Karpas-422 (cell line): ENCODE measurements around the gene RPS4Y1. TPM values are rescaled to one million over a fixed set of nuclear protein-coding genes. Genes with fewer than 3 reads are reported as not detected.
"Not testable (repeated sequence)": the region's sequence is repeated elsewhere in the genome, so short reads cannot be mapped to it uniquely, and the experiment has no call there.

Experiments
- DNase-seq: peaks from one replicate; pipeline ENCODE4 v3.0.0-alpha.2; 2015
- H2AFZ ChIP-seq: fragments of 200-600 bp; sonication (generic); 2 replicates; pipeline ENCODE4 v1.6.1; 2014; ENCODE audit warnings: antibody characterized with exemption, low read length, mixed read lengths
- H3K27ac ChIP-seq: fragments of 200-600 bp; sonication (generic); 2 replicates; pipeline ENCODE4 v1.5.1; 2014; ENCODE audit warnings: mild to moderate bottlenecking, low read length, moderate library complexity
- H3K27me3 ChIP-seq: fragments of 200-600 bp; sonication (generic); 2 replicates; pipeline ENCODE4 v1.6.1; 2014; ENCODE audit warnings: low read length, mixed read lengths
- H3K36me3 ChIP-seq: fragments of 200-600 bp; sonication (generic); 2 replicates; pipeline ENCODE4 v1.6.1; 2014; ENCODE audit warnings: low read length, mixed read lengths; ENCODE audit not compliant: insufficient read depth
- H3K4me1 ChIP-seq: fragments of 200-600 bp; sonication (generic); 2 replicates; pipeline ENCODE4 v1.6.1; 2014; ENCODE audit warnings: mild to moderate bottlenecking, low read length, mixed read lengths
- H3K4me2 ChIP-seq: fragments of 200-600 bp; sonication (generic); 2 replicates; pipeline ENCODE4 v1.6.1; 2014; ENCODE audit warnings: low read length, low read depth, mild to moderate bottlenecking; ENCODE audit not compliant: poor library complexity, severe bottlenecking
- H3K4me3 ChIP-seq: fragments of 200-600 bp; sonication (generic); 2 replicates; pipeline ENCODE4 v1.5.1; 2014; ENCODE audit warnings: mild to moderate bottlenecking, antibody characterized with exemption, low read length, mixed read lengths
- H3K79me2 ChIP-seq: fragments of 200-600 bp; sonication (generic); 2 replicates; pipeline ENCODE4 v1.6.1; 2014; ENCODE audit warnings: mild to moderate bottlenecking, low read length, mixed read lengths
- H3K9ac ChIP-seq: fragments of 200-600 bp; sonication (generic); 2 replicates; pipeline ENCODE4 v1.6.0; 2014; ENCODE audit warnings: low read length
- H3K9me2 ChIP-seq: fragments of 200-600 bp; sonication (generic), shearing (Covaris generic); replicated peaks from 2 replicates; pipeline ENCODE4 v1.6.0; 2014; ENCODE audit warnings: mild to moderate bottlenecking, low read length, moderate library complexity; ENCODE audit not compliant: insufficient read depth
- H3K9me3 ChIP-seq: fragments of 300-700, 200-600 bp; sonication (generic); 2 replicates; pipeline ENCODE4 v1.6.1; 2014; ENCODE audit warnings: low read length, mixed read lengths
- H4K20me1 ChIP-seq: fragments of 200-600 bp; sonication (generic); 2 replicates; pipeline ENCODE4 v1.6.1; 2014; ENCODE audit warnings: mild to moderate bottlenecking, antibody characterized with exemption, low read length, low read depth; ENCODE audit not compliant: insufficient read depth
- total RNA-seq: library from RNA; depleted of rRNA; stranded (reverse); fragments of >200 nt; shearing (Covaris generic); gene quantifications from 2 replicates; pipeline ENCODE4 v1.2.3, GENCODE V29; 2014; ENCODE audit warnings: low replicate concordance

RPS4Y1 gene
- total RNA-seq, 1 experiment from 2014 or later: not detected

- Histone ChIP-seq H3K27me3 (no peaks in the 10 kb centered on the region), H3K4me2 (no peak overlapping the region), H3K4me1 (no peaks in the 10 kb centered on the region), H3K79me2 (no peaks in the 10 kb centered on the region), H3K36me3 (no peaks in the 10 kb centered on the region), H3K9ac (no peak overlapping the region), H3K4me3 (no peak overlapping the region), H3K27ac (no peak overlapping the region), H2AFZ (no peak overlapping the region), H3K9me3 (no peaks in the 10 kb centered on the region), H3K9me2 (no peaks in the 10 kb centered on the region), H4K20me1 (no peaks in the 10 kb centered on the region)
- DNase-seq: no peak
These were observed 19.1 kb downstream of the RPS4Y1 start for GRCh38 chrY:2860511-2860910.

- Histone ChIP-seq H3K4me3 (no peak overlapping the region), H3K9me2 (no peaks in the 10 kb centered on the region), H4K20me1 (no peaks in the 10 kb centered on the region), H3K9ac (no peak overlapping the region), H3K36me3 (no peaks in the 10 kb centered on the region), H3K27ac (no peak overlapping the region), H3K27me3 (no peaks in the 10 kb centered on the region), H3K4me2 (no peak overlapping the region), H3K9me3 (no peaks in the 10 kb centered on the region), H2AFZ (no peak overlapping the region), H3K79me2 (no peaks in the 10 kb centered on the region), H3K4me1 (no peaks in the 10 kb centered on the region)
- no peak for DNase-seq
These were observed 25.2 kb downstream of the RPS4Y1 start for GRCh38 chrY:2866581-2866980.

- Histone ChIP-seq H3K9ac (no peak overlapping the region), H3K4me2 (no peak overlapping the region), H3K9me2 (no peaks in the 10 kb centered on the region), H3K9me3 (no peaks in the 10 kb centered on the region), H3K36me3 (no peaks in the 10 kb centered on the region), H3K27ac (no peak overlapping the region), H3K4me1 (no peaks in the 10 kb centered on the region), H2AFZ (no peak overlapping the region), H3K27me3 (no peaks in the 10 kb centered on the region), H3K4me3 (no peak overlapping the region), H4K20me1 (no peaks in the 10 kb centered on the region), H3K79me2 (no peaks in the 10 kb centered on the region)
- no peak for DNase-seq
These were observed 26.1 kb downstream of the RPS4Y1 start for GRCh38 chrY:2867469-2867868.

GRCh38 chrY:2868035-2868607, 26.7 kb downstream of the RPS4Y1 start:
- no peaks in the 10 kb centered on the region for H3K9me3 ChIP-seq
- no peaks in the 10 kb centered on the region for H3K27me3 ChIP-seq
- no peak overlapping the region for H3K4me2 ChIP-seq
- H3K9ac ChIP-seq: no peak overlapping the region
- no peak for DNase-seq
- H3K4me3 ChIP-seq: no peak overlapping the region
- no peaks in the 10 kb centered on the region for H3K79me2 ChIP-seq
- H2AFZ ChIP-seq: no peak overlapping the region
- no peak overlapping the region for H3K27ac ChIP-seq
- H3K4me1 ChIP-seq: no peaks in the 10 kb centered on the region
- H4K20me1 ChIP-seq: no peaks in the 10 kb centered on the region
- H3K9me2 ChIP-seq: no peaks in the 10 kb centered on the region
- no peaks in the 10 kb centered on the region for H3K36me3 ChIP-seq

- not testable (repeated sequence) for H3K9ac ChIP-seq, H3K4me2 ChIP-seq, H3K36me3 ChIP-seq, H2AFZ ChIP-seq, H3K27ac ChIP-seq, H3K27me3 ChIP-seq, H4K20me1 ChIP-seq, DNase-seq, H3K9me3 ChIP-seq, H3K4me1 ChIP-seq, H3K79me2 ChIP-seq, H3K9me2 ChIP-seq, H3K4me3 ChIP-seq
These were observed 30.8 kb downstream of the RPS4Y1 start for GRCh38 chrY:2872234-2872633.

- no peaks in the 10 kb centered on the region for H3K36me3 ChIP-seq
- no peak overlapping the region for H3K4me2 ChIP-seq
- H3K27ac ChIP-seq: no peak overlapping the region
- H3K9ac ChIP-seq: no peak overlapping the region
- H3K9me3 ChIP-seq: no peaks in the 10 kb centered on the region
- no peaks in the 10 kb centered on the region for H4K20me1 ChIP-seq
- H3K4me3 ChIP-seq: no peak overlapping the region
- no peak for DNase-seq
- no peaks in the 10 kb centered on the region for H3K27me3 ChIP-seq
- H2AFZ ChIP-seq: no peak overlapping the region
- no peaks in the 10 kb centered on the region for H3K79me2 ChIP-seq
- no peaks in the 10 kb centered on the region for H3K9me2 ChIP-seq
- H3K4me1 ChIP-seq: no peaks in the 10 kb centered on the region
These were observed 32.8 kb downstream of the RPS4Y1 start for GRCh38 chrY:2874211-2874610.

GRCh38 chrY:2883561-2883960, 42.2 kb downstream of the RPS4Y1 start:
- no peaks in the 10 kb centered on the region for H3K9me2 ChIP-seq
- no peak overlapping the region for H3K4me3 ChIP-seq
- H2AFZ ChIP-seq: no peak overlapping the region
- DNase-seq: no peak
- H3K9me3 ChIP-seq: no peaks in the 10 kb centered on the region
- no peak overlapping the region for H3K4me2 ChIP-seq
- H3K27me3 ChIP-seq: no peaks in the 10 kb centered on the region
- no peak overlapping the region for H3K27ac ChIP-seq
- H3K4me1 ChIP-seq: no peaks in the 10 kb centered on the region
- no peaks in the 10 kb centered on the region for H3K36me3 ChIP-seq
- H4K20me1 ChIP-seq: no peaks in the 10 kb centered on the region
- no peak overlapping the region for H3K9ac ChIP-seq
- H3K79me2 ChIP-seq: no peaks in the 10 kb centered on the region

- no peaks in the 10 kb centered on the region for H3K9me3 ChIP-seq
- H3K9ac ChIP-seq: no peak overlapping the region
- no peaks in the 10 kb centered on the region for H4K20me1 ChIP-seq
- no peaks in the 10 kb centered on the region for H3K36me3 ChIP-seq
- no peaks in the 10 kb centered on the region for H3K9me2 ChIP-seq
- H3K27me3 ChIP-seq: no peaks in the 10 kb centered on the region
- DNase-seq: no peak
- H3K4me3 ChIP-seq: no peak overlapping the region
- H3K27ac ChIP-seq: no peak overlapping the region
- H2AFZ ChIP-seq: no peak overlapping the region
- no peaks in the 10 kb centered on the region for H3K4me1 ChIP-seq
- no peak overlapping the region for H3K4me2 ChIP-seq
- no peaks in the 10 kb centered on the region for H3K79me2 ChIP-seq
These were observed 44.5 kb downstream of the RPS4Y1 start for GRCh38 chrY:2885880-2886279.

GRCh38 chrY:2887386-2887785, 46.0 kb downstream of the RPS4Y1 start:
- no peaks in the 10 kb centered on the region for H3K79me2 ChIP-seq
- H3K27me3 ChIP-seq: no peaks in the 10 kb centered on the region
- no peaks in the 10 kb centered on the region for H3K36me3 ChIP-seq
- H3K9me2 ChIP-seq: no peaks in the 10 kb centered on the region
- H3K9me3 ChIP-seq: no peaks in the 10 kb centered on the region
- no peak overlapping the region for H3K27ac ChIP-seq
- no peak overlapping the region for H2AFZ ChIP-seq
- H4K20me1 ChIP-seq: no peaks in the 10 kb centered on the region
- H3K4me2 ChIP-seq: no peak overlapping the region
- DNase-seq: no peak
- no peaks in the 10 kb centered on the region for H3K4me1 ChIP-seq
- H3K9ac ChIP-seq: no peak overlapping the region
- no peak overlapping the region for H3K4me3 ChIP-seq
